Ovary (tissue), 3 donors: ENCODE data around the gene FAM149A.

ENCODE experiments used
- CTCF ChIP-seq, 3 donors: fragments of 450-650 bp in 2 of 3; fragments of 200-600 bp in 1 of 3; IDR thresholded peaks; one replicate each; pipeline versions ENCODE4 v1.5.1 to v1.8.0; 2016 to 2022; ENCODE audit warnings: antibody characterized with exemption in 3 of 3, mild to moderate bottlenecking in 1 of 3
- POLR2A ChIP-seq: fragments of 450-650 bp; IDR thresholded peaks from one replicate; pipeline ENCODE4 v1.6.1; 2017; ENCODE audit warnings: antibody characterized with exemption, mild to moderate bottlenecking, moderate library complexity
- donor health status: DM: no; HTN: no; CAD: no.

GRCh38 chr4:186192066-186192612 is 87.6 kb downstream of the FAM149A start:
- peak in 1 of 3 donors; percentile 14 for TF ChIP-seq CTCF (IDR thresholded peaks at IDR 0.05)
- TF ChIP-seq POLR2A = peak; percentile 31
